Body of pancreas (tissue), 4 donors: ENCODE measurements around the gene SHKBP1.

Experiments used
- CTCF ChIP-seq, 7 experiments: fragments of 450-650 bp in 4 of 7; fragments of 200-600 bp in 3 of 7; sonication (generic) in 3 of 7; IDR thresholded peaks; one replicate each; pipeline ENCODE4 v1.5.1; 2016 to 2019; ENCODE audit warnings: antibody characterized with exemption in 7 of 7
- POLR2A ChIP-seq, 3 donors: fragments of 450-650 bp; IDR thresholded peaks; one replicate each; pipeline ENCODE4 v1.6.1; 2016; ENCODE audit warnings: antibody characterized with exemption in 3 of 3, mild to moderate bottlenecking in 2 of 3

- TF ChIP-seq POLR2A (IDR thresholded peaks at IDR 0.05) (no peak), CTCF (IDR thresholded peaks at IDR 0.05) (no peak)
These were observed 34.4 kb downstream of the SHKBP1 start for GRCh38 chr19:40611096-40611495.
